Measurements from ENCODE around the gene SSTR4. TPM values are rescaled to one million over a fixed set of nuclear protein-coding genes. Genes with fewer than 3 reads are reported as not detected.

Gene SSTR4
- total RNA-seq, 1 experiment from 2014 or later = not detected

GRCh38 chr20:22993823-22994222 lies 41.3 kb upstream of the SSTR4 start:
- H3K27ac ChIP-seq (ENCODE audit: low read length) = no peak overlapping the region
- intact Hi-C loops (cut with micrococcal nuclease; ENCODE audit: unreplicated experiment) = no loop called here

DNA sequence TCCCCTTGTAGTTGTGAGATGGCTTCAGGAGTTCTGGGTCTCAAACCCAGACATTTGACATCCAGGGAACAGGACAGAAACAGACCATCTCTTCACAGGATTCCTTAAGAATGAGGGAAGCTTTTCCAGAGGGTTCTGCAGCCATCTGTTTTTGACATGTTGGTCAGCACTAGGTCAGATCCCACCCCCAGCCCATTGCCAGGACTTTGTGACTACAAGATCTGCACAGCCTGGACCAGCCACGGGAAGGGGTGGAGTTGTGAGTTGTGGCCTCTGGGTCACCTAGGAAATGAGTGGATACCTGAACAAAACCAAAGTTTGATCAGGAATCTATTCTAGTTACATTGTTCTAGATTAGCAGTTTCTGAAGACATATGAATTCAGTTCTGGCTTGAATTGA lies 39.2 kb upstream of the SSTR4 start:
- no peak for TF ChIP-seq SIN3A (IDR thresholded peaks at IDR 0.05; ENCODE audit: borderline replicate concordance, insufficient read depth, low read depth, low read length)
- no peak for TF ChIP-seq POLR2AphosphoS5 (IDR thresholded peaks at IDR 0.05; ENCODE audit: low read depth, low read length)
- TF ChIP-seq CTCF (IDR thresholded peaks at IDR 0.05) = no peak
- no peak for TF ChIP-seq REST (IDR thresholded peaks at IDR 0.05; ENCODE audit: insufficient read depth in 1 of 2, low read depth in 2 of 2, low read length in 1 of 2)
- TF ChIP-seq TCF7L2 (IDR thresholded peaks at IDR 0.05; ENCODE audit: low read depth, low read length) = no peak
- intact Hi-C loops (cut with micrococcal nuclease; ENCODE audit: unreplicated experiment) (no loop called here), in situ Hi-C loops (cut with HindIII; ENCODE audit: low pct_unique_long_range_greater_than_20kb, low sequenced_read_pairs) (no loop called here)
- Histone ChIP-seq H3K27ac (ENCODE audit: low read length) (no peak overlapping the region), H3K9me3 (ENCODE audit: control insufficient read depth, insufficient read depth, low read depth, low read length) (no peaks in the 10 kb centered on the region), H3K4me3 (ENCODE audit: low read depth in 2 of 2, low read length in 2 of 2) (no peak overlapping the region), H3K36me3 (ENCODE audit: control insufficient read depth, insufficient read depth, low read length) (no peaks in the 10 kb centered on the region), H3K4me1 (ENCODE audit: control insufficient read depth, insufficient read depth, low read length) (no peaks in the 10 kb centered on the region), H3K27me3 (ENCODE audit: control insufficient read depth, insufficient read depth, low read length) (peaks cover 3% of the 10 kb centered on the region; the same call in 1 of the 2 replicates)
- CTCF ChIA-PET = no interaction called here
- POLR2A ChIA-PET = no interaction called here
- DNase-seq (ENCODE audit: low read depth, low spot score) = no peak
- no peak for ATAC-seq
- no TSS peak for BruUV-seq (replicated peaks)

More at GRCh38 chr20:22993823-22994222, 41.3 kb upstream of the SSTR4 start:
- TF ChIP-seq POLR2AphosphoS5 (IDR thresholded peaks at IDR 0.05; ENCODE audit: low read depth, low read length) = no peak
- TF ChIP-seq TCF7L2 (IDR thresholded peaks at IDR 0.05; ENCODE audit: low read depth, low read length) = no peak
- no peak for TF ChIP-seq CTCF (IDR thresholded peaks at IDR 0.05)
- TF ChIP-seq REST (IDR thresholded peaks at IDR 0.05; ENCODE audit: insufficient read depth in 1 of 2, low read depth in 2 of 2, low read length in 1 of 2) = no peak
- TF ChIP-seq SIN3A (IDR thresholded peaks at IDR 0.05; ENCODE audit: borderline replicate concordance, insufficient read depth, low read depth, low read length) = no peak
- no TSS peak for BruUV-seq (replicated peaks)
- H3K4me1 ChIP-seq (ENCODE audit: control insufficient read depth, insufficient read depth, low read length) = no peaks in the 10 kb centered on the region
- CTCF ChIA-PET = no interaction called here
- no peak for ATAC-seq
- no peak overlapping the region for H3K4me3 ChIP-seq (ENCODE audit: low read depth in 2 of 2, low read length in 2 of 2)
- in situ Hi-C loops (cut with HindIII; ENCODE audit: low pct_unique_long_range_greater_than_20kb, low sequenced_read_pairs) = no loop called here
- DNase-seq (ENCODE audit: low read depth, low spot score) = no peak
- POLR2A ChIA-PET = no interaction called here
- H3K36me3 ChIP-seq (ENCODE audit: control insufficient read depth, insufficient read depth, low read length) = no peaks in the 10 kb centered on the region
- peaks cover 3% of the 10 kb centered on the region; the same call in 1 of the 2 replicates for H3K27me3 ChIP-seq (ENCODE audit: control insufficient read depth, insufficient read depth, low read length)
- H3K9me3 ChIP-seq (ENCODE audit: control insufficient read depth, insufficient read depth, low read depth, low read length) = no peaks in the 10 kb centered on the region

Data from Panc1 (cell line).